GM12801 (cell line): ENCODE data around the gene BEND6.

Experiments
- CTCF ChIP-seq: IDR thresholded peaks from one replicate; pipeline ENCODE4 v1.5.1; 2011; ENCODE audit warnings: control low read depth; ENCODE audit not compliant: insufficient read length; ENCODE audit errors: extremely low read depth

BEND6 gene

GRCh38 chr6:56954403-56955170 lies at the start of gene BEND6:
TSS of gene BEND6 (plus strand) at chr6:56955107. CDS start at chr6:56981811, 26,704 bp downstream.
- no peak for TF ChIP-seq CTCF

GRCh38 chr6:56905378-56905777 lies 49.5 kb upstream of the BEND6 start:
- TF ChIP-seq CTCF: no peak

GRCh38 chr6:56906752-56907151 lies 48.2 kb upstream of the BEND6 start:
- no peak for TF ChIP-seq CTCF

- no peak for TF ChIP-seq CTCF
Measured at GRCh38 chr6:56909115-56909907, 45.6 kb upstream of the BEND6 start.

- TF ChIP-seq CTCF: no peak
Measured at GRCh38 chr6:56911847-56912246, 43.1 kb upstream of the BEND6 start.

- no peak for TF ChIP-seq CTCF
Measured at GRCh38 chr6:56913285-56914074, 41.4 kb upstream of the BEND6 start.
